KOPT-K1 (cell line): ENCODE results near the gene DHRSX.
A peak's percentile ranks its signal among the peaks of the same experiment; 100 is the strongest.

ENCODE experiments used
- H3K27ac ChIP-seq: fragments of 200-600 bp; sonication (generic); 2 replicates; pipeline ENCODE4 v1.5.1; 2016; ENCODE audit warnings: antibody characterized with exemption, mild to moderate bottlenecking, low read depth, low read length; ENCODE audit not compliant: poor library complexity, severe bottlenecking
- H3K36me3 ChIP-seq: fragments of 200-600 bp; sonication (generic); 2 replicates; pipeline ENCODE4 v1.5.1; 2017; ENCODE audit warnings: antibody characterized with exemption, mild to moderate bottlenecking, low read length, moderate library complexity; ENCODE audit not compliant: insufficient read depth
- H3K9me3 ChIP-seq: fragments of 200-600 bp; sonication (generic); 2 replicates; pipeline ENCODE4 v1.5.1; 2017; ENCODE audit warnings: antibody characterized with exemption, low read length, mild to moderate bottlenecking; ENCODE audit not compliant: insufficient read depth, poor library complexity, severe bottlenecking

DHRSX gene, protein sequence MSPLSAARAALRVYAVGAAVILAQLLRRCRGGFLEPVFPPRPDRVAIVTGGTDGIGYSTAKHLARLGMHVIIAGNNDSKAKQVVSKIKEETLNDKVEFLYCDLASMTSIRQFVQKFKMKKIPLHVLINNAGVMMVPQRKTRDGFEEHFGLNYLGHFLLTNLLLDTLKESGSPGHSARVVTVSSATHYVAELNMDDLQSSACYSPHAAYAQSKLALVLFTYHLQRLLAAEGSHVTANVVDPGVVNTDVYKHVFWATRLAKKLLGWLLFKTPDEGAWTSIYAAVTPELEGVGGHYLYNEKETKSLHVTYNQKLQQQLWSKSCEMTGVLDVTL

DNA sequence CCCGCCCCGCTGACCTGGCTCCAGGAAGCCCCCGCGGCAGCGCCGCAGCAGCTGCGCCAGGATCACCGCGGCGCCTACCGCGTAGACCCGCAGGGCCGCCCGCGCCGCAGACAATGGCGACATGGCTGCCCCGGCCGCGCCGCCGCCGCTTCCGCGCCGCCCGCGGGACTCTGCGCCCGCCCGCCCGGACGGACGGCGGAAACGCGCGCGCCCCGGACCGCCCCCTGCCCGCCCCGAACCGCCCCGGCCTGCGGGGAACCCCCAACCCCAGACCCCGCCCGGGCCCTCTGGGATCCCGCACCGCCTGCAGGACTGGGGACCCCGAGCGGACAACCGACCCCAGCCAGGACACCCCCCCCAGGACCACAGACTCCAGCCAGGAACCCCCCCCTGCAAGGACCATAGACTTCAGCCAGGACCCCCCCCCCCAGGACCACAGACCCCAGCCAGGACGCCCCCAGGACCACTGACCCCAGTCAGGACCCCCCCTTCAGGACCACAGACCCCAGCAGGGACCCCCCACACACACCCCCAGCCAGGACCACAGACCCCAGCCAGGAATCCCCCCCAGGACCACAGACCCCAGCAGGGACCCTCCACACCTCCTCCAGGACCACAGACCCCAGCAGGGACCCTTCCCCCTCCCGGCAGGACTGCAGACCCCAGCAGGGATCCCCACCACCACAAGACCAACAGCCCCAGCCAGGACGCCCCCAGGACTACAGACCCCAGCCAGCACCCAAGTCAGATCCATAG, at the start of gene DHRSX, which contains the start of gene ZBED1:
DHRSX (minus strand) TSS at position 174 of the 756 bp plus-strand sequence; CDS start at position 123, 51 bp downstream.
ZBED1 (minus strand) TSS at position 174 of the 756 bp plus-strand sequence. CDS start 10,257 bp downstream, outside the sequence.
- Histone ChIP-seq H3K27ac (peak within 1 kb of the TSS; percentile 83), H3K36me3 (peaks cover 24% of the 10 kb centered on the region), H3K9me3 (no peaks in the 10 kb centered on the region)

DNA sequence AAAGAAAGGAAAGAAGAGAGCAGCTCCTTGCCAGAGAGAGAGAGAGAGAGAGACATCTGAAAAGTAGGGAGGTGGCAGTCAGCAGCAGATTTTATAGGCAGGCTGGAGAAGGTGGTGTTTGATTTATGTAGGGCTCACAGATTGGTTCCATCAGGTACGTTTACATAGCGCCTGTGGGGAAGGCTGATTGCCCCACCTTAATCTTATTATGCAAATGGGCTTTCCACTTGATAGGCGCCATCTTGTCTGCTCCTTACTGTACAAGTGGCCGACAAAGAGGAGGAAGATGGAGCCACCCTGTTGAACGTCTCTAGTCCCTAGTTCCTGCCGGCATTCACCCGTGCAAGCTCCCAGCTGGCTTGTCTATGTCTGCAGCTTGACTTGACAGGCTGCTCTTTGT, 49.1 kb upstream of the DHRSX start:
- Histone ChIP-seq H3K36me3 (no peaks in the 10 kb centered on the region), H3K9me3 (no peaks in the 10 kb centered on the region), H3K27ac (no peak overlapping the region)

DNA sequence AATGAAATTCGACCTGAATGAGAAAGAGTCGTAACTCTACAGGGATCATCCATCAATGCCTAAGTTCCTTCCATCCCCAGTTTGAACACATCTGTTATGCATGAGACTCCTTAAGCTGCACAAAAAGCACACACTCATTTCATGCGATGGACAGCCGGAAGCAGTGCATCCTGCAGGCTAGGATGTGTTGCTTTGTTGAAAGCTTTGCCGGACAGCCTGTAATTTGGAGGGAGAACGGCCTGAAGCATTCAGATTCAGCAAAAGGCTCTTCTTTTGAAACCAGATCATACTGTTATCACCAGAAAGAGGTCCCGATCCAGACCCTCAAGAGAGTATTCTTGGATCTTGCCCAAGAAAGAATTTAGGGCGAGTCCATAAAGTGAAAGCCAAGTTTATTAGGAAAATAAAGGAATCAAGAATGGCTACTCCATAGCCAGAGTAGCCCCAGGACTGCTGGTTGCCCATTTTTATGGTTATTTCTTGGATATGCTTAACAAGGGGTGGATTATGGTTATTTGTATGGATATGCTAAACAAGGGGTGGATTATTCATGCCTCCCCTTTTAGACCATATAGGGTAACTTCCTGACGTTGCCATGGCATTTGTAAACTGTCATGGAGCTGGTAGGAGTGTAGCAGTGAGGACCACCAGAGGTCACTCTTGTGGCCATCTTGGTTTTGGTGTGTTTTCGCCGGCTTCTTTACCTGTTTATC, 48.1 kb upstream of the DHRSX start:
- no peaks in the 10 kb centered on the region for H3K36me3 ChIP-seq
- H3K27ac ChIP-seq: no peak overlapping the region

DNA sequence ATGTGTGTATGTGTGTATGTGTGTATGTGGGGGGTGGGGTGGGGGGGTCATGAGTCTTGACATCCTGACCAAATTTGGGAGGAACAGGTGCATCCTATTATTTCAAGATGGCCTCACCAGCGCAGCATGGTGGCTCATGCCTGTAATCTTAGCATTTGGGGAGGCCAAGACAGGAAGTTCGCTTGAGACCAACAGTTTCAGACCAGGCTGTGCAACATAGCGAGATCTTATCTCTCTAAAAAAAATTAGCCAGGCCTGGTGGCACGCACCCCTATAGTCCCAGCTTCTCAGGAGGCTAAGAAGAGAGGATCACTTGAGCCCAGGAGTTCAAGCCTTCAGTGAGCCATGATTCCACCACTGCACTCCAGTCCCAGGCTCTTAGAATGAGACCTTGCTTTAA, 47.0 kb upstream of the DHRSX start:
- no peak overlapping the region for H3K27ac ChIP-seq
- H3K9me3 ChIP-seq: no peaks in the 10 kb centered on the region
- H3K36me3 ChIP-seq: no peaks in the 10 kb centered on the region

More for the DNA sequence above, 48.1 kb upstream of the DHRSX start:
- no peaks in the 10 kb centered on the region for H3K9me3 ChIP-seq

DNA sequence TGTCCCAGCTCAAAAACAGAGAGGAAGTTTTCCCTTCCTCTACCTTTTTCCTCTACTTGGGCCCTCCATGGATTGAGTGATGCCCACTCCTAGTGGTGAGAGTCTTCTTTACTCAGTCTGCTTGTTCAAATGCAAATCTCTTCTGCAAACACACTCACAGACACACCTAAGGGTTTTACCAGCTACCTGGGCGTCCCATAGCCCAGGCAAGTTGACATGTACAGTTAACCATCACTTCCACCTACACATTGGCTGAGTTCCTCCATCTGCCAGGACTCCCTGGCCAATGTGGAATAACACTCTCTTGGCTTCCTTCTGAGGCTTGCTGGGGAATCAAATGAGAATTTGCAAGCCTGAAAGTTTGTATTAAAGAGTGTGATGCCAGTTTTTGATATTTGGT, 45.7 kb upstream of the DHRSX start:
- Histone ChIP-seq H3K36me3 (no peaks in the 10 kb centered on the region), H3K9me3 (no peaks in the 10 kb centered on the region), H3K27ac (no peak overlapping the region)

DNA sequence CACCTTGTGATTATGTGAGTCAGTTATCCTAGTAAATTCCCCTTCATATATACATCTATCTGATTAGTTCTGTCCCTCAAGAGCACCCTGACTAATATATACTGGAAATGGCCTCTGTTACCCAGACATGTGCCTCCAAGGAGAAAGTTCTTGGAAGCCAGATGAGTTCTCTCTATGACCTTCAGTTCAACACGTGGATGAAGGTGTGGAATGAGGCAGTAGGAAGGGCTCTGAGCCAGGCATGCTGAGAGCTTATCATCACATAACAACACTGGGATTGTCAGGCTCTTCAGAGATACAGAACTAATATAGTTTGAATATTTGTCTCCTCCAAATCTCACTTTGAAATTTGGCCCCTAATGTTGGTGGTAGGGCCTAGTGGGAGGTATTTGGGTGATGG, 44.4 kb upstream of the DHRSX start:
- Histone ChIP-seq H3K36me3 (no peaks in the 10 kb centered on the region), H3K9me3 (no peaks in the 10 kb centered on the region), H3K27ac (no peak overlapping the region)

DNA sequence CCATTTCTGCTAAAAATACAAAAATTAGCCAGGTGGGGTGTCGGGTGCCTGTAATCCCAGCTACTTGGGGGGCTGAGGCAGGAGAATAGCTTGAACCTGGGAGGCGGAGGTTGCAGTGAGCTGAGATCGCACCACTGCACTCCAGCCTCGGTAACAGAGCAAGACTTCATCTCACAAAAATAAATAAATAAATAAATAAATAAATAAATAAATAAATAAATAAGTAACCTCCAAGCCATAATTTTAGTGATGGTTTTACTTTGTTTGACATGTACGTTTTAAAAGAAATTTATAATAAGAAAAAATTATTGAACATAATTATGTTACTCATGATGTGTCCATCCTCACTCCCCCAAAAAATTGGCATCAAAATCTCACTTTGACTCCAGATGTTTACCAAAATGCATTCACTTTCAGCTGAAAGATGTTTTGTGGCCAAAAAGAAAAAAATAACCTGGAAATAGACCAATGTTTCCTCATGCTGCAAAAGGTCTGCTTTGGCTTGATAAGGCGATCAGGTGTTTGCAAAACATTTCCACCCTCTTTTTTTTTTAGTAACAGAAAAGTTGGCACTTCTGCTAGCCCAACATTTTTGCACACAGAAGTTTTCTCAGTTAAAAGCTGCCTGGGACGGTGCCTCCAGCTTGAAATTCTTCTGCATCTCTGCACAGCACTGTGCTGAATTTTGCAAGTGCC, 42.2 kb upstream of the DHRSX start:
- Histone ChIP-seq H3K27ac (no peak overlapping the region), H3K9me3 (no peaks in the 10 kb centered on the region), H3K36me3 (no peaks in the 10 kb centered on the region)

DNA sequence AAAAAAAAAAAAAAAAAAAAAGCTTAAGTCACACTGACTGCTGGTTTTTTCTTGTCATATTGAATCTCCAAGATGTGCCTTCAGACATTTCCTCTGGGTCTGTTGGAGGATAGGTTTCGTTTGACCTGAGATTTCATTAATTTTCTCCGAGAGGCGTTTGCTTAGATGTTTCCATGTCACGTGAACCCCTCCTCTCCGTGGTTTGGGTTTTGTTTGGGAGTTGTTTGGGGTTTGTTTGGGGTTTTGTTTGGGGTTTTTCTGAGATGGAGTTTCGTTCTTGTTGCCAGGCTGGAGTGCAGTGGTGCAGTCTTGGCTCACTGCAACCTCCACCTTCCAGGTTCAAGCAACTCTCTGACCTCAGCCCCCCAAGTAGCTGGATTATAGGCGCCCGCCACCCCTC, 40.8 kb upstream of the DHRSX start:
- no peak overlapping the region for H3K27ac ChIP-seq
- no peaks in the 10 kb centered on the region for H3K36me3 ChIP-seq
- H3K9me3 ChIP-seq: no peaks in the 10 kb centered on the region

DNA sequence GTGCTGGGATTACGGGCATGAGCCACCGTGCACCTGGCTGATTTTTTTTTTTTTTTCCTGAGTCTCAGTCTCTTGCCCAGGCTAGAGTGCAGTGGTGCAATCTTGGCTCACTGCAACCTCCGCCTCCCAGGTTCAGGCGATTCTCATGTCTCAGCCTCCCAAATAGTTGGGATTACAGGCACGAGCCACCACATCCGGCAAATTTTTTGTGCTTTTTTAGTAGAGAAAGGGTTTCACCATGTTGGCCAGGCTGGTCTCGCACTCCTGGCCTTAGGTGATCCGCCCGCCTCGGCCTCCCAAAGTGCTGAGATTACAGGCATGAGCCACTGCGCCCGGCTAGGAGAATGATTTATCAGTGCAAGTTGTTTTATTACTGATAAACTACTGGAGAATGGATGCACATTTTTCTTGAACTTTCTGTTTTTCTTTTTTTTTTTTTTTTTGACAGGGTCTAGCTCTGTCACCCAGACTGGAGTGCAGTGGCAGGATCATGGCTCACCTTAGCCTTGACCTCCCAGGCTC, 39.7 kb upstream of the DHRSX start:
- no peaks in the 10 kb centered on the region for H3K9me3 ChIP-seq
- H3K36me3 ChIP-seq: no peaks in the 10 kb centered on the region
- H3K27ac ChIP-seq: no peak overlapping the region

DNA sequence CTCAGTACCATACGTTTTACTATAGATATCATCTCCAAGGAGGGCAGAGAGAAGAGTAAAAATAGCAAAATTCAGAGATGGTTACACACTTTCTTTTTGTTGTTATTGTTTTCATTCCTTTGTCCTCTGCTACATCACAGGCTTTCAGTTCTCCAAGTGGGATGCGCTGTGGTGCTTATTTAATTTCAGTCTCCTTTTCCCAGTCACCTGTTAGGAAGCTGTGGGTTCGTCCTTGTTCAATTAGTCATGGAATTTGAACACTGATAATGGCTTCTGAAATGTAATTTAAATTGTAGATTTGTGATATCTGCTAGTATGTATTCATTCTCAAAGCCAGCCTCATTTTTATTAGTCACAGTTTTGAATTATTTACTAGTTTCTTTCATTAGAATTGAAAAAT, 38.8 kb upstream of the DHRSX start:
- Histone ChIP-seq H3K36me3 (no peaks in the 10 kb centered on the region), H3K27ac (no peak overlapping the region), H3K9me3 (no peaks in the 10 kb centered on the region)

DNA sequence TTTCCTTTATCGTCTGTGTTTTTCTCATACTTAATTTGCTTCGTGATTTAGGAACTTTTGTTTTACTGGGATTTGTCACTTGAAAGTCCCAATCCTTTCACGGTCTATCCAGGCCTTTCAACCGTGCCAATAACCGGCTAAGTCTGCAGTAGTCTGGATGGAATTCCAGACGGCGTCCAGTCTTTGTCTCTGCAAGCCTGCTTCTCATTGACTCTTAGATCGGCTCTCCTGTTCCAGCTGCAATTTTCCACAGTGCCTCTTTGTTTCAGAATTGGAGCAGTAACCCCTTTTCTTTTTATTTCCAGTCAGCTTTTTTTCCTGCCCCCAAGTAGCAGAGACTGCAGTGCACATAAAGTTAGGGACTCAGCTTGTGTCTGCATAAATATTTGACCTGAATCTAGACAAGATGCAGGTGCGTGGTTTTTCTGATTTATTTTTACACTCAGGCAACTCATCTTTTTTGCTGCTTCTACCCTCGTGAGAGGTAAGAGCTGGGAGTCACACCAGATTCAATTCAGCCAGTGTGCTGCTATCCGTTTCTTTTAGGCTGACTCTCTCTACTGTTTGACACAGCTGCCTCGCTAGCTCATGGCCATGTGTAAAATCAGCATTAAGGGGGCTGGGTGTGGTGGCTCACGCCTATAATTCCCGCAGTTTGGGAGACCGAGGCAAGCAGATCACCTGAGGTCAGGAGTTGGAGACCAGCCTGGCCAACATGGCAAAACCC, 37.4 kb upstream of the DHRSX start:
- H3K36me3 ChIP-seq: no peaks in the 10 kb centered on the region
- no peaks in the 10 kb centered on the region for H3K9me3 ChIP-seq
- H3K27ac ChIP-seq: no peak overlapping the region

DNA sequence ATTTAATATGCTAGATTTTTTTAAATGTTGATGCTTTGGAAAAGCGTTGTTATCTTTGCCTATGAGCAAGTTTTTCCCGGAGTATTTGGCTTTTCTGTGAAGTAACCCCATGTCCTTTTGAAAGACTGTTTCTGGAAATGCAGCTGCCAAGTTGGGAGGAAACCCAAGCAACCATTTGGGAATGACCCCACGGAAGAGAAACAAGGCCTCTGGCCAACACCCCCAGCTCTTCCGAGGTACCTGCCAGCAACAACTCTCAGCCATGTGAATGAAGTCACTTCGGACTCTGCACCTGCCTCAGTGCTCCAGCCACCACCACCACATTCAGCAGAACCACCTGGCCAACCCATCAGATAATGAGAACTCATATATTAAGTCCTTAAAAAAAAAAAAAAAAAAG, 36.2 kb upstream of the DHRSX start:
- no peak overlapping the region for H3K27ac ChIP-seq
- H3K9me3 ChIP-seq: no peaks in the 10 kb centered on the region

DNA sequence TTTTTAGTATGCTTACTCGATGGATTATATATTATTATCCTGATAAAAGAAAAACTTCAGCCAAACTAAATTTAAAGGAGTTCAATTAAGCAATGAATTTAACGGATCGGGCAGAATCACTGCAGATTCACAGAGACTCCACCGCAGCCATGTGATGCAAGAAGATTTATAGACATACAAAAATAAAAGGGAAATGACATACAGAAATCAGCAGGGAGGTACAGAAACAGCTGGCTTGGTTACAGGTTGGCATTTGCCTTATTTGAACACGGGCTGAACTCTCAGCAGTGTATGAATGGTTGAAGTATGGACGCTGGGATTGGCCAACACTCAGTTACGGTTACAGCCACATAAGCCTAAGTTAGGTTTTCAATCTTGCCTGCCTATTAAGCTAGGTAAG, 35.4 kb upstream of the DHRSX start:
- no peaks in the 10 kb centered on the region for H3K36me3 ChIP-seq
- H3K27ac ChIP-seq: no peak overlapping the region
- H3K9me3 ChIP-seq: no peaks in the 10 kb centered on the region

More for the DNA sequence above, 36.2 kb upstream of the DHRSX start:
- H3K36me3 ChIP-seq: no peaks in the 10 kb centered on the region
